ENCODE measurements around the gene RSF1. TPM values are rescaled to one million over a fixed set of nuclear protein-coding genes. Genes with fewer than 3 reads are reported as not detected.

The RSF1 gene
- total and polyA plus RNA-seq, 4 donors = 5.2 to 33.1 (median 13.4) TPM

DNA sequence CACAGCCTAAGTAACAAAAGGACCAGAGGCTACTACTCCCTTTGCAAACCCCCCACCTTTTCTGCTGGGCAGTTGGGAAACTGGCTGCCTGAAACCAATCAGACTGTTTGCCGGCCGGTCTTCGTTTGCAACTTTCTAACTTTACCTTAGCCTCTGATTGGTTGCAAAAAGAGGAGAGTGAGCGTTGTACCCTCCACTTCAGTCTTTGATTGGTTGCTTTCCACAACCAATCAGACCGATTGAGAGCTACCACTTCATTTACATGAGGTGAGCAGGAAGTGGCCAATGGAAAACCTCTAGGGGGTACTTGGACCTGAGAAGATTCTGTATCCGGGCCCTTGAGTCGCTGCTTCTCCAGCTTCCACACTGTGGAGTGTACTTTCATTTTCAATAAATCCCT lies 164.2 kb downstream of the RSF1 start:
- no peaks in the 10 kb centered on the region for H3K36me3 ChIP-seq (ENCODE audit: control insufficient read depth in 4 of 4, insufficient read depth in 3 of 4, low read depth in 1 of 4, low read length in 3 of 4)
- WGBS = 90% methylated on average over 7 of the region's 7 CpGs
- no peak overlapping the region for H3K27ac ChIP-seq (ENCODE audit: low read depth in 1 of 2, low read length in 2 of 2)
- no peak overlapping the region for H3K9ac ChIP-seq (ENCODE audit: low read depth in 1 of 2, low read length in 2 of 2)
- no peak for TF ChIP-seq JUND (IDR thresholded peaks at IDR 0.05)
- TF ChIP-seq NR2F2 (IDR thresholded peaks at IDR 0.05) = no peak
- TF ChIP-seq RAD21 (IDR thresholded peaks at IDR 0.05) = no peak
- no peak for TF ChIP-seq HNF4G (IDR thresholded peaks at IDR 0.05)
- no peak for TF ChIP-seq YY1 (IDR thresholded peaks at IDR 0.05)
- no peaks in the 10 kb centered on the region for H3K9me3 ChIP-seq (ENCODE audit: control insufficient read depth in 4 of 4, low read length in 3 of 4)
- H3K4me3 ChIP-seq (ENCODE audit: low read depth in 1 of 3, low read length in 3 of 3) = no peak overlapping the region
- H3K4me1 ChIP-seq (ENCODE audit: control insufficient read depth in 4 of 4, insufficient read depth in 4 of 4, low read length in 3 of 4) = no peaks in the 10 kb centered on the region
- no peak for DNase-seq (ENCODE audit: low spot score)
- H3K27me3 ChIP-seq (ENCODE audit: control insufficient read depth in 4 of 4, insufficient read depth in 4 of 4, low read length in 3 of 4) = no peaks in the 10 kb centered on the region

- no peaks in the 10 kb centered on the region for H3K9me3 ChIP-seq (ENCODE audit: control insufficient read depth in 4 of 4, low read length in 3 of 4)
- no peaks in the 10 kb centered on the region for H3K4me1 ChIP-seq (ENCODE audit: control insufficient read depth in 4 of 4, insufficient read depth in 4 of 4, low read length in 3 of 4)
- H3K9ac ChIP-seq (ENCODE audit: low read depth in 1 of 2, low read length in 2 of 2) = no peak overlapping the region
- no peak overlapping the region for H3K27ac ChIP-seq (ENCODE audit: low read depth in 1 of 2, low read length in 2 of 2)
- WGBS = 95% methylated on average over 4 of the region's 4 CpGs
- no peaks in the 10 kb centered on the region for H3K36me3 ChIP-seq (ENCODE audit: control insufficient read depth in 4 of 4, insufficient read depth in 3 of 4, low read depth in 1 of 4, low read length in 3 of 4)
- no peak overlapping the region for H3K4me3 ChIP-seq (ENCODE audit: low read depth in 1 of 3, low read length in 3 of 3)
- TF ChIP-seq SP1 (IDR thresholded peaks at IDR 0.05) (no peak), HNF4A (conservative IDR thresholded peaks at IDR 0.05) (no peak), NR2F2 (IDR thresholded peaks at IDR 0.05) (no peak), YY1 (IDR thresholded peaks at IDR 0.05) (no peak), JUND (IDR thresholded peaks at IDR 0.05) (no peak), GABPA (IDR thresholded peaks at IDR 0.05 in 1 of 2, conservative IDR thresholded peaks at IDR 0.05 in 1 of 2) (no peak)
- TF ChIP-seq, protein P1, sequence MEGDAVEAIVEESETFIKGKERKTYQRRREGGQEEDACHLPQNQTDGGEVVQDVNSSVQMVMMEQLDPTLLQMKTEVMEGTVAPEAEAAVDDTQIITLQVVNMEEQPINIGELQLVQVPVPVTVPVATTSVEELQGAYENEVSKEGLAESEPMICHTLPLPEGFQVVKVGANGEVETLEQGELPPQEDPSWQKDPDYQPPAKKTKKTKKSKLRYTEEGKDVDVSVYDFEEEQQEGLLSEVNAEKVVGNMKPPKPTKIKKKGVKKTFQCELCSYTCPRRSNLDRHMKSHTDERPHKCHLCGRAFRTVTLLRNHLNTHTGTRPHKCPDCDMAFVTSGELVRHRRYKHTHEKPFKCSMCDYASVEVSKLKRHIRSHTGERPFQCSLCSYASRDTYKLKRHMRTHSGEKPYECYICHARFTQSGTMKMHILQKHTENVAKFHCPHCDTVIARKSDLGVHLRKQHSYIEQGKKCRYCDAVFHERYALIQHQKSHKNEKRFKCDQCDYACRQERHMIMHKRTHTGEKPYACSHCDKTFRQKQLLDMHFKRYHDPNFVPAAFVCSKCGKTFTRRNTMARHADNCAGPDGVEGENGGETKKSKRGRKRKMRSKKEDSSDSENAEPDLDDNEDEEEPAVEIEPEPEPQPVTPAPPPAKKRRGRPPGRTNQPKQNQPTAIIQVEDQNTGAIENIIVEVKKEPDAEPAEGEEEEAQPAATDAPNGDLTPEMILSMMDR (IDR thresholded peaks at IDR 0.05; ENCODE audit: low read depth, low read length, missing input control) = no peak
- TF ChIP-seq, protein P2, sequence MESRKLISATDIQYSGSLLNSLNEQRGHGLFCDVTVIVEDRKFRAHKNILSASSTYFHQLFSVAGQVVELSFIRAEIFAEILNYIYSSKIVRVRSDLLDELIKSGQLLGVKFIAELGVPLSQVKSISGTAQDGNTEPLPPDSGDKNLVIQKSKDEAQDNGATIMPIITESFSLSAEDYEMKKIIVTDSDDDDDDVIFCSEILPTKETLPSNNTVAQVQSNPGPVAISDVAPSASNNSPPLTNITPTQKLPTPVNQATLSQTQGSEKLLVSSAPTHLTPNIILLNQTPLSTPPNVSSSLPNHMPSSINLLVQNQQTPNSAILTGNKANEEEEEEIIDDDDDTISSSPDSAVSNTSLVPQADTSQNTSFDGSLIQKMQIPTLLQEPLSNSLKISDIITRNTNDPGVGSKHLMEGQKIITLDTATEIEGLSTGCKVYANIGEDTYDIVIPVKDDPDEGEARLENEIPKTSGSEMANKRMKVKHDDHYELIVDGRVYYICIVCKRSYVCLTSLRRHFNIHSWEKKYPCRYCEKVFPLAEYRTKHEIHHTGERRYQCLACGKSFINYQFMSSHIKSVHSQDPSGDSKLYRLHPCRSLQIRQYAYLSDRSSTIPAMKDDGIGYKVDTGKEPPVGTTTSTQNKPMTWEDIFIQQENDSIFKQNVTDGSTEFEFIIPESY (IDR thresholded peaks at IDR 0.05) = no peak
- no peak for DNase-seq (ENCODE audit: low spot score)
- H3K27me3 ChIP-seq (ENCODE audit: control insufficient read depth in 4 of 4, insufficient read depth in 4 of 4, low read length in 3 of 4) = no peaks in the 10 kb centered on the region
Measured at GRCh38 chr11:77654770-77655434, 165.6 kb downstream of the RSF1 start.

DNA sequence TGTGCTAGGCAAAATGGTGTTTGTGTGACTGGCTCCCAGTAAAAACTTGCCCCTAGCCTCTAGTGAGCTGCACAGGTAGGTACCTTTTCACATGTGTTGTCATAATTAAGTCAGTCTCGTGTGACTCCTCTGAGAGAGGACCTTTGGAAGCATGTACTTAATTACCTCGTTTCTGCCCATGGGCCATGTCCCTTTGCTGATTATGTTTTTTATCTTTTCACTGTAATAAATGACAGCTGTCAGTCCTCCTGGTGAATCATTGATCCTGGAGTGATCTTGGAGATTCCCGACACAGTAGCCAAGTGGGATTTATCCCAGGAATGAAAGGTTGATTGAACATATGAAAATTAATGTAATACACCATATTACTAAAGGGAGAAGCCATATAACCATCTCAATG lies 170.4 kb downstream of the RSF1 start:
- no peak overlapping the region for H3K27ac ChIP-seq (ENCODE audit: low read depth in 1 of 2, low read length in 2 of 2)
- DNase-seq (ENCODE audit: low spot score) = no peak
- TF ChIP-seq EGR1 (IDR thresholded peaks at IDR 0.05; ENCODE audit: low read depth in 2 of 2) (no peak), YY1 (IDR thresholded peaks at IDR 0.05) (no peak), HNF4A (conservative IDR thresholded peaks at IDR 0.05) (no peak), RXRA (IDR thresholded peaks at IDR 0.05) (no peak), TAF1 (conservative IDR thresholded peaks at IDR 0.05) (no peak), HNF4G (IDR thresholded peaks at IDR 0.05) (no peak)
- TF ChIP-seq, protein P3, sequence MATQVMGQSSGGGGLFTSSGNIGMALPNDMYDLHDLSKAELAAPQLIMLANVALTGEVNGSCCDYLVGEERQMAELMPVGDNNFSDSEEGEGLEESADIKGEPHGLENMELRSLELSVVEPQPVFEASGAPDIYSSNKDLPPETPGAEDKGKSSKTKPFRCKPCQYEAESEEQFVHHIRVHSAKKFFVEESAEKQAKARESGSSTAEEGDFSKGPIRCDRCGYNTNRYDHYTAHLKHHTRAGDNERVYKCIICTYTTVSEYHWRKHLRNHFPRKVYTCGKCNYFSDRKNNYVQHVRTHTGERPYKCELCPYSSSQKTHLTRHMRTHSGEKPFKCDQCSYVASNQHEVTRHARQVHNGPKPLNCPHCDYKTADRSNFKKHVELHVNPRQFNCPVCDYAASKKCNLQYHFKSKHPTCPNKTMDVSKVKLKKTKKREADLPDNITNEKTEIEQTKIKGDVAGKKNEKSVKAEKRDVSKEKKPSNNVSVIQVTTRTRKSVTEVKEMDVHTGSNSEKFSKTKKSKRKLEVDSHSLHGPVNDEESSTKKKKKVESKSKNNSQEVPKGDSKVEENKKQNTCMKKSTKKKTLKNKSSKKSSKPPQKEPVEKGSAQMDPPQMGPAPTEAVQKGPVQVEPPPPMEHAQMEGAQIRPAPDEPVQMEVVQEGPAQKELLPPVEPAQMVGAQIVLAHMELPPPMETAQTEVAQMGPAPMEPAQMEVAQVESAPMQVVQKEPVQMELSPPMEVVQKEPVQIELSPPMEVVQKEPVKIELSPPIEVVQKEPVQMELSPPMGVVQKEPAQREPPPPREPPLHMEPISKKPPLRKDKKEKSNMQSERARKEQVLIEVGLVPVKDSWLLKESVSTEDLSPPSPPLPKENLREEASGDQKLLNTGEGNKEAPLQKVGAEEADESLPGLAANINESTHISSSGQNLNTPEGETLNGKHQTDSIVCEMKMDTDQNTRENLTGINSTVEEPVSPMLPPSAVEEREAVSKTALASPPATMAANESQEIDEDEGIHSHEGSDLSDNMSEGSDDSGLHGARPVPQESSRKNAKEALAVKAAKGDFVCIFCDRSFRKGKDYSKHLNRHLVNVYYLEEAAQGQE (IDR thresholded peaks at IDR 0.05) = no peak
- no peaks in the 10 kb centered on the region for H3K9me3 ChIP-seq (ENCODE audit: control insufficient read depth in 4 of 4, low read length in 3 of 4)
- H3K4me1 ChIP-seq (ENCODE audit: control insufficient read depth in 4 of 4, insufficient read depth in 4 of 4, low read length in 3 of 4) = no peaks in the 10 kb centered on the region
- no peak overlapping the region for H3K4me3 ChIP-seq (ENCODE audit: low read depth in 1 of 3, low read length in 3 of 3)
- no peaks in the 10 kb centered on the region for H3K36me3 ChIP-seq (ENCODE audit: control insufficient read depth in 4 of 4, insufficient read depth in 3 of 4, low read depth in 1 of 4, low read length in 3 of 4)
- no peaks in the 10 kb centered on the region for H3K27me3 ChIP-seq (ENCODE audit: control insufficient read depth in 4 of 4, insufficient read depth in 4 of 4, low read length in 3 of 4)
- WGBS = 76% methylated on average over 3 of the region's 3 CpGs
- no peak overlapping the region for H3K9ac ChIP-seq (ENCODE audit: low read depth in 1 of 2, low read length in 2 of 2)
